ENCODE measurements around the gene ASB3.

DNA sequence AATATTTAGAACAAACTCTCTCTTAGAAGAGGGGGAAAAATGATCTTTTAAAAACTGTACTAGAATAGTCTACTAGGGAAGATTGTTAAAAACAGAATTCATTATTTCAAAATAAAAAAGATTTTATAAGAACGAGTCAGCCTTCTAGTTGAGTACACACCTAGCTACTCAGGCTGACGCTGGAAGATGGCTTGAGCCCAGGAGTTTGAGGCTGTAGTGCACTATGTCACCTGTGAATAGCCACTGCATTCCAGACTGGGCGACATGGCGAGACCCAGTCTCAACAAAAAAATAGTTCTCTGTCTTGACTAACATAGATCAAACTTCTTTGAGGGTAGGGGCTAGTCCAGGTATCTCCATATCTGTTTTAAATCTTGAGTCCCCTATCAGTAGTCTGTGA is 34.0 kb upstream of the ASB3 start:
- TF ChIP-seq, protein P1, sequence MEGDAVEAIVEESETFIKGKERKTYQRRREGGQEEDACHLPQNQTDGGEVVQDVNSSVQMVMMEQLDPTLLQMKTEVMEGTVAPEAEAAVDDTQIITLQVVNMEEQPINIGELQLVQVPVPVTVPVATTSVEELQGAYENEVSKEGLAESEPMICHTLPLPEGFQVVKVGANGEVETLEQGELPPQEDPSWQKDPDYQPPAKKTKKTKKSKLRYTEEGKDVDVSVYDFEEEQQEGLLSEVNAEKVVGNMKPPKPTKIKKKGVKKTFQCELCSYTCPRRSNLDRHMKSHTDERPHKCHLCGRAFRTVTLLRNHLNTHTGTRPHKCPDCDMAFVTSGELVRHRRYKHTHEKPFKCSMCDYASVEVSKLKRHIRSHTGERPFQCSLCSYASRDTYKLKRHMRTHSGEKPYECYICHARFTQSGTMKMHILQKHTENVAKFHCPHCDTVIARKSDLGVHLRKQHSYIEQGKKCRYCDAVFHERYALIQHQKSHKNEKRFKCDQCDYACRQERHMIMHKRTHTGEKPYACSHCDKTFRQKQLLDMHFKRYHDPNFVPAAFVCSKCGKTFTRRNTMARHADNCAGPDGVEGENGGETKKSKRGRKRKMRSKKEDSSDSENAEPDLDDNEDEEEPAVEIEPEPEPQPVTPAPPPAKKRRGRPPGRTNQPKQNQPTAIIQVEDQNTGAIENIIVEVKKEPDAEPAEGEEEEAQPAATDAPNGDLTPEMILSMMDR (IDR thresholded peaks at IDR 0.05; ENCODE audit: low read depth, low read length, poor library complexity, severe bottlenecking), result no peak
- TF ChIP-seq EZH2phosphoT487 (IDR thresholded peaks at IDR 0.05; ENCODE audit: borderline replicate concordance, low read length), result no peak
